K562 (cell line): ENCODE data around the gene STX2. TPM values are rescaled to one million over a fixed set of nuclear protein-coding genes. Genes with fewer than 3 reads are reported as not detected.

Experiments used
- CBFB ChIP-seq: sonication (generic); formaldehyde crosslinking; IDR thresholded peaks from 2 replicates; pipeline ENCODE4 v1.4.0; 2020; ENCODE audit warnings: mild to moderate bottlenecking, missing genetic modification reagents
- CEBPG ChIP-seq, 3 experiments: fragments of 200-800 bp in 1 of 3; sonication (Bioruptor generic) in 1 of 3; sonication (generic) in 1 of 3; formaldehyde crosslinking in 1 of 3; IDR thresholded peaks in 2 of 3; conservative IDR thresholded peaks in 1 of 3; 2 replicates each; pipeline versions ENCODE4 v1.6.1 to v1.8.0; 2016 to 2022; ENCODE audit warnings: missing compliant biosample characterization in 2 of 3, missing genetic modification characterization in 2 of 3, mild to moderate bottlenecking in 1 of 3, missing genetic modification reagents in 1 of 3
- HDAC8 ChIP-seq: fragments of 450-650 bp; IDR thresholded peaks from 2 replicates; pipeline ENCODE4 v1.6.1; 2016; ENCODE audit warnings: mild to moderate bottlenecking, missing genetic modification characterization, moderate library complexity, missing compliant biosample characterization
- ILK ChIP-seq: fragments of 450-650 bp; IDR thresholded peaks from 2 replicates; pipeline ENCODE4 v1.6.1; 2016; ENCODE audit warnings: missing genetic modification characterization, low read depth, mild to moderate bottlenecking, missing compliant biosample characterization, moderate library complexity, borderline replicate concordance
- KAT7 ChIP-seq: sonication (generic); formaldehyde crosslinking; IDR thresholded peaks from 2 replicates; pipeline ENCODE4 v1.8.0; 2022; ENCODE audit warnings: missing genetic modification reagents, mild to moderate bottlenecking, borderline replicate concordance
- KLF6 ChIP-seq: fragments of 250-450 bp; sonication (Bioruptor Pico); IDR thresholded peaks from 2 replicates; pipeline ENCODE4 v1.4.0; 2020; ENCODE audit warnings: mild to moderate bottlenecking, moderate library complexity, borderline replicate concordance
- MIER1 ChIP-seq: fragments of 450-650 bp; IDR thresholded peaks from 2 replicates; pipeline ENCODE4 v1.6.1; 2016; ENCODE audit warnings: antibody characterized with exemption, mild to moderate bottlenecking, low read depth
- NUFIP1 ChIP-seq: fragments of 450-650 bp; IDR thresholded peaks from 2 replicates; pipeline ENCODE4 v1.6.1; 2018; ENCODE audit not compliant: partially characterized antibody
- POLR2AphosphoS5 ChIP-seq: IDR thresholded peaks from 2 replicates; pipeline ENCODE4 v1.6.1; 2011; ENCODE audit warnings: mild to moderate bottlenecking, low read depth, low read length, moderate library complexity; ENCODE audit not compliant: control insufficient read depth, insufficient read depth
- SAFB ChIP-seq: fragments of 200-400 bp; formaldehyde crosslinking; IDR thresholded peaks from 2 replicates; pipeline ENCODE4 v1.6.1; 2017; ENCODE audit warnings: low read depth, low read length, borderline replicate concordance
- SETDB1 ChIP-seq: IDR thresholded peaks from one replicate; pipeline ENCODE4 v1.6.1; 2012; ENCODE audit warnings: low read length, control low read depth, inconsistent platforms
- TAF7 ChIP-seq: fragments of 450-650 bp; IDR thresholded peaks from 2 replicates; pipeline ENCODE4 v1.6.1; 2016; ENCODE audit warnings: missing genetic modification characterization, missing compliant biosample characterization
- ZNF41 ChIP-seq: fragments of 250-450 bp; sonication (Bioruptor Pico); conservative IDR thresholded peaks from 2 replicates; pipeline ENCODE4 v1.4.0; 2020; ENCODE audit warnings: mild to moderate bottlenecking
- ZNF644 ChIP-seq: fragments of 200-800 bp; sonication (Bioruptor generic); IDR thresholded peaks from 2 replicates; pipeline ENCODE4 v1.6.1; 2016; ENCODE audit warnings: low read depth, missing genetic modification characterization, missing compliant biosample characterization
- ZNF695 ChIP-seq: fragments of 450-650 bp; formaldehyde crosslinking; IDR thresholded peaks from 2 replicates; pipeline ENCODE4 v1.4.0; 2020; ENCODE audit warnings: mild to moderate bottlenecking, moderate library complexity
- polyA plus RNA-seq, 8 experiments: library from polyadenylated mRNA; depleted of rRNA in 4 of 8; stranded (reverse) in 5 of 8; unstranded in 3 of 8; fragments of >200 nt; fragmentation: Nextera tagmentation in 2 of 8; fragmentation: Illumina TruSeq in 1 of 8; extraction: Ambion mirVana in 2 of 8; extraction: Trizol in 1 of 8; gene quantifications; 2 replicates each; pipeline versions ENCODE4 v1.2.1 to v1.2.3, GENCODE V29; 2011 to 2014; ENCODE audit warnings: inconsistent platforms in 1 of 8, missing spikeins in 1 of 8
- total RNA-seq, 7 experiments: library from RNA; depleted of rRNA in 6 of 7; stranded (reverse); fragments of >200 nt in 6 of 7; fragmentation: Illumina TruSeq in 2 of 7; extraction: Trizol in 2 of 7; gene quantifications; 2 replicates each; pipeline versions ENCODE4 v1.2.1 to v1.2.3, GENCODE V29; 2011 to 2021; ENCODE audit warnings: low replicate concordance in 1 of 7
- TF ChIP-seq, protein P1 (sequence below), 2 experiments: fragments of 250-450 bp in 1 of 2; fragments of 450-650 bp in 1 of 2; sonication (Bioruptor Pico) in 1 of 2; IDR thresholded peaks; 2 replicates each; pipeline versions ENCODE4 v1.6.1 to v1.8.0; 2016 to 2021; ENCODE audit warnings: mild to moderate bottlenecking in 2 of 2, moderate library complexity in 2 of 2, missing compliant biosample characterization in 1 of 2, missing genetic modification characterization in 1 of 2
- TF ChIP-seq, protein P2 (sequence below): IDR thresholded peaks from 2 replicates; pipeline ENCODE4 v1.6.1; 2011; ENCODE audit not compliant: insufficient read length; ENCODE audit errors: extremely low read depth
- TF ChIP-seq, protein P3 (sequence below): fragments of 200-800 bp; sonication (Bioruptor generic); IDR thresholded peaks from 2 replicates; pipeline ENCODE4 v1.6.1; 2016; ENCODE audit warnings: missing genetic modification characterization, missing compliant biosample characterization
- TF ChIP-seq, protein P4 (sequence below): fragments of 250-450 bp; sonication (Bioruptor Pico); IDR thresholded peaks from 2 replicates; pipeline ENCODE4 v1.5.0; 2021

STX2 gene
- total and polyA plus RNA-seq, 9 of the 15 experiments (the other 6 are each of a cell fraction or from before 2014, with no cell fraction given) = 22.2 to 54.6 (median 30.8) TPM

DNA sequence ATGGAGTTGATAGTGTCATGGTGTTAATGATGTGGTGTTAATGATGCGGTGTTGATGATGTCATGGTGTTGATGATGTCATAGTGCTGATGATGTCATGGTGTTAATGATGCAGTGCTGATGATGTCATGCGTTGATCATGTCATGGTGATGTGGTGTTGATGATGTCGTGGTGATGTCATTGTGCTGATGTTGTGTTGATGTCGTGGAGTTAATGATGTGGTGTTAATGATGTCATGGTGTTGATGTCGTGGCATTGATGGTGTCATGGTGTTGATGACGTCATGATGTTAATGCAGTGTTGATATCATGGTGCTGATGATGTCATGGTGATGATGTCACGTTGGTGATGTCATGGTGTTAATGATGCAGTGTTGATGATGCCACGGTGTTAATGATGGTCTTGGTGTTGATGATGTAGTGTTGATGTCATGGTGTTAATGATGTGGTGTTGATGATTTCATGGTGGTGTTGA lies 73.8 kb downstream of the STX2 start (continued):
- TF ChIP-seq ZNF41 (CRISPR knock-in tag) = no peak
- TF ChIP-seq, protein P1, sequence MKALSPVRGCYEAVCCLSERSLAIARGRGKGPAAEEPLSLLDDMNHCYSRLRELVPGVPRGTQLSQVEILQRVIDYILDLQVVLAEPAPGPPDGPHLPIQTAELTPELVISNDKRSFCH (CRISPR knock-in tag; IDR thresholded peaks at IDR 0.05) = no peak
- TF ChIP-seq, protein P1 (tag; IDR thresholded peaks at IDR 0.05) = no peak
- no peak for TF ChIP-seq KLF6
- no peak for TF ChIP-seq KAT7 (CRISPR knock-in tag)
- no peak for TF ChIP-seq ILK (tag)
- TF ChIP-seq SETDB1 = no peak
- no peak for TF ChIP-seq POLR2AphosphoS5
- TF ChIP-seq, protein P2, sequence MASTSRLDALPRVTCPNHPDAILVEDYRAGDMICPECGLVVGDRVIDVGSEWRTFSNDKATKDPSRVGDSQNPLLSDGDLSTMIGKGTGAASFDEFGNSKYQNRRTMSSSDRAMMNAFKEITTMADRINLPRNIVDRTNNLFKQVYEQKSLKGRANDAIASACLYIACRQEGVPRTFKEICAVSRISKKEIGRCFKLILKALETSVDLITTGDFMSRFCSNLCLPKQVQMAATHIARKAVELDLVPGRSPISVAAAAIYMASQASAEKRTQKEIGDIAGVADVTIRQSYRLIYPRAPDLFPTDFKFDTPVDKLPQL = no peak
- no peak for TF ChIP-seq ZNF644
- peak; percentile 72 for TF ChIP-seq CEBPG (CRISPR knock-in tag; IDR thresholded peaks at IDR 0.05)
- no peak; a peak in 1 of 4 replicates for TF ChIP-seq CEBPG (tag; conservative IDR thresholded peaks at IDR 0.05 in 1 of 2, IDR thresholded peaks at IDR 0.05 in 1 of 2)
- TF ChIP-seq MIER1 = no peak
- no peak for TF ChIP-seq NUFIP1
- no peak for TF ChIP-seq TAF7 (tag)
- TF ChIP-seq, protein P3, sequence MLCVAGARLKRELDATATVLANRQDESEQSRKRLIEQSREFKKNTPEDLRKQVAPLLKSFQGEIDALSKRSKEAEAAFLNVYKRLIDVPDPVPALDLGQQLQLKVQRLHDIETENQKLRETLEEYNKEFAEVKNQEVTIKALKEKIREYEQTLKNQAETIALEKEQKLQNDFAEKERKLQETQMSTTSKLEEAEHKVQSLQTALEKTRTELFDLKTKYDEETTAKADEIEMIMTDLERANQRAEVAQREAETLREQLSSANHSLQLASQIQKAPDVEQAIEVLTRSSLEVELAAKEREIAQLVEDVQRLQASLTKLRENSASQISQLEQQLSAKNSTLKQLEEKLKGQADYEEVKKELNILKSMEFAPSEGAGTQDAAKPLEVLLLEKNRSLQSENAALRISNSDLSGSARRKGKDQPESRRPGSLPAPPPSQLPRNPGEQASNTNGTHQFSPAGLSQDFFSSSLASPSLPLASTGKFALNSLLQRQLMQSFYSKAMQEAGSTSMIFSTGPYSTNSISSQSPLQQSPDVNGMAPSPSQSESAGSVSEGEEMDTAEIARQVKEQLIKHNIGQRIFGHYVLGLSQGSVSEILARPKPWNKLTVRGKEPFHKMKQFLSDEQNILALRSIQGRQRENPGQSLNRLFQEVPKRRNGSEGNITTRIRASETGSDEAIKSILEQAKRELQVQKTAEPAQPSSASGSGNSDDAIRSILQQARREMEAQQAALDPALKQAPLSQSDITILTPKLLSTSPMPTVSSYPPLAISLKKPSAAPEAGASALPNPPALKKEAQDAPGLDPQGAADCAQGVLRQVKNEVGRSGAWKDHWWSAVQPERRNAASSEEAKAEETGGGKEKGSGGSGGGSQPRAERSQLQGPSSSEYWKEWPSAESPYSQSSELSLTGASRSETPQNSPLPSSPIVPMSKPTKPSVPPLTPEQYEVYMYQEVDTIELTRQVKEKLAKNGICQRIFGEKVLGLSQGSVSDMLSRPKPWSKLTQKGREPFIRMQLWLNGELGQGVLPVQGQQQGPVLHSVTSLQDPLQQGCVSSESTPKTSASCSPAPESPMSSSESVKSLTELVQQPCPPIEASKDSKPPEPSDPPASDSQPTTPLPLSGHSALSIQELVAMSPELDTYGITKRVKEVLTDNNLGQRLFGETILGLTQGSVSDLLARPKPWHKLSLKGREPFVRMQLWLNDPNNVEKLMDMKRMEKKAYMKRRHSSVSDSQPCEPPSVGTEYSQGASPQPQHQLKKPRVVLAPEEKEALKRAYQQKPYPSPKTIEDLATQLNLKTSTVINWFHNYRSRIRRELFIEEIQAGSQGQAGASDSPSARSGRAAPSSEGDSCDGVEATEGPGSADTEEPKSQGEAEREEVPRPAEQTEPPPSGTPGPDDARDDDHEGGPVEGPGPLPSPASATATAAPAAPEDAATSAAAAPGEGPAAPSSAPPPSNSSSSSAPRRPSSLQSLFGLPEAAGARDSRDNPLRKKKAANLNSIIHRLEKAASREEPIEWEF (CRISPR knock-in tag) = no peak
- TF ChIP-seq HDAC8 (tag) = no peak
- peak; percentile 19; the same call in 1 of the 2 replicates for TF ChIP-seq CBFB (CRISPR knock-in tag)
- TF ChIP-seq ZNF695 (CRISPR knock-in tag) = no peak
- no peak for TF ChIP-seq SAFB
- TF ChIP-seq, protein P4, sequence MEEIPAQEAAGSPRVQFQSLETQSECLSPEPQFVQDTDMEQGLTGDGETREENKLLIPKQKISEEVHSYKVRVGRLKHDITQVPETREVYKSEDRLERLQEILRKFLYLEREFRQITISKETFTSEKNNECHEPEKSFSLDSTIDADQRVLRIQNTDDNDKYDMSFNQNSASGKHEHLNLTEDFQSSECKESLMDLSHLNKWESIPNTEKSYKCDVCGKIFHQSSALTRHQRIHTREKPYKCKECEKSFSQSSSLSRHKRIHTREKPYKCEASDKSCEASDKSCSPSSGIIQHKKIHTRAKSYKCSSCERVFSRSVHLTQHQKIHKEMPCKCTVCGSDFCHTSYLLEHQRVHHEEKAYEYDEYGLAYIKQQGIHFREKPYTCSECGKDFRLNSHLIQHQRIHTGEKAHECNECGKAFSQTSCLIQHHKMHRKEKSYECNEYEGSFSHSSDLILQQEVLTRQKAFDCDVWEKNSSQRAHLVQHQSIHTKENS (CRISPR knock-in tag) = no peak
